GM19035 (cell line): ENCODE data around the gene VAPA.

ENCODE experiments used
- ATAC-seq: cut with Tn5 transposase; IDR thresholded peaks from one replicate; pipeline ENCODE4 v1.9.1; 2021; ENCODE audit not compliant: unreplicated experiment

Gene VAPA

DNA sequence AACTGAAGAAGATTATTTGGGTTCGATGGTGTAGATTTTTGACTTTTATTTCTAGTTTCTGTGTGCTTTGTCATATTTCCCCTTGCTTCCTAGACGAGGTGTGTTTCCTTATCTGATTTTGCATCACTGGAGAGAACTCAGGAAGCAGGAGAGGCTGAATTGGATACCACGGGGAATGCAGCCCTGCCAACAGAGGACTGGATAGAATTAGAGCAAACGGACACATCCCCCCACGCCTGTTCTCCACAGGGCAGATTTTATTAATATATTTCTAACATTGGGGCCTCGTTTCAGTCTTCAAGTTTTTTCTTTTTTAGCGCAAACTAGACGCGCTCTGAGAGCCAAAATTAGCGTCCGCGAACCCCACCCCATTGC is 678 bp upstream of the VAPA start:
- no peak for ATAC-seq

- ATAC-seq = peak; percentile 22
Measured at GRCh38 chr18:9914334-9914583, 443 bp downstream of the VAPA start.

GRCh38 chr18:9914584-9915290 is 921 bp downstream of the VAPA start:
- ATAC-seq = peak; percentile 38

DNA sequence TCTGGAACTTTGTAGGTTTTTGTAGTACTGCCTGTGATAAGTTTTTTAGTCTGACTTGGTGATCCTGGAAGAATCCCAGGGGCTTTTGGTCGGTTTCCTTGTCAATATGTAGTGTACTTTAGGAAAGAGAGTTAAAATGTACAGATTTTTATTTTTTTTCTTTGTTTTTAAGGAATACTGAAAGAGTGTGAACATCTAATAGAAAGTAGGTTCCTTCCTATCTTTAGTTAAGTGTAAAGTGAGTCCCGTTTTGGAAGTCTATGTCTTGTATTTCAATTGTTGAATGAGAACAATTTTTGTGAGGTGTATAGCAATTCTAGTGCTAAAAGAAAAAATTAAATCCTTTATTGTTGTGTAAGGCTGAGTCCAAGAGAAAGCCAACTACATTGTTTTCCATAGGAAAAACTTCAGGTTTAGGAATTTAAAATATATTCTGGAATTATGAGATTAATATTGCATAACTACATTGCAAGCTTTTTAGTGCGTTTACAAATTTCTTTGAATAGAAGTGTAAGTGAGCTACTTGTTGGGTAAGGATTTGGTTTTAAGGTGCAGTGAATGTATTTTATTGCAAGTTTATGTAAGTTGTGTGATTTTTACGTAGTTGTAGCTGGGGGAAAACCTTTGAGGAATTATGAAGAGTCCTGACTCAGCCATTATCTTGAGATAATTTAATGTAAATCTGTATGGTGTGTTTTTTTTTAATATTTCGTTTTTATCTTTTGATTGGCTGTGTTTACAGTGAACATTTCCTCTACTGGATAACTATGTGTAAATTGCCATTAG is 1.7 kb downstream of the VAPA start:
- no peak for ATAC-seq

- ATAC-seq = no peak
Measured at GRCh38 chr18:9916077-9916639, 2.3 kb downstream of the VAPA start.

GRCh38 chr18:9916808-9917207 is 3.0 kb downstream of the VAPA start:
- no peak for ATAC-seq

- ATAC-seq = no peak
Measured at GRCh38 chr18:9918016-9918680, 4.3 kb downstream of the VAPA start.

- no peak for ATAC-seq
Measured at GRCh38 chr18:9919564-9920232, 5.9 kb downstream of the VAPA start.

- ATAC-seq = no peak
Measured at GRCh38 chr18:9922592-9923311, 8.9 kb downstream of the VAPA start.

GRCh38 chr18:9924371-9924943 is 10.6 kb downstream of the VAPA start:
- no peak for ATAC-seq

DNA sequence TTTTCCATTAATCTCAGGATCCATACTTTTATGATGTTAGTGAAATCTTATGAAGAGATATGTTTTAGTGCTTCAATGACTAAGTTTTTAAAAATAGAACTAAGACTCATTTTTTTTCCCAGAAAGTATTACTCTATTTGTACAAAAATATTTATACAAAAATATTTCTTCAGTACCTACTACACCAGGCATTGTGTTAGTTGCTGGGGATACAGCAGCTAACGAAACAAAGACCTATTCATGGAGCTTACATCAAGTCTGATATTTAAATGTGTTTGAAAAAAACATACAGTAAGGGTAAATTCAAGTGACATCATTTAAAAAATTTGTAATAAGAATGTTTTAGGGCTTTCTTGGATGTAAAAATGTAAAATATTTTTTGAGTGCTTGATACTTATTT is 11.6 kb downstream of the VAPA start:
- no peak for ATAC-seq

- no peak for ATAC-seq
Measured at GRCh38 chr18:9925795-9926194, 12.0 kb downstream of the VAPA start.

- ATAC-seq = no peak
Measured at GRCh38 chr18:9926223-9926894, 12.5 kb downstream of the VAPA start.

GRCh38 chr18:9926977-9927376 is 13.2 kb downstream of the VAPA start:
- ATAC-seq = no peak

DNA sequence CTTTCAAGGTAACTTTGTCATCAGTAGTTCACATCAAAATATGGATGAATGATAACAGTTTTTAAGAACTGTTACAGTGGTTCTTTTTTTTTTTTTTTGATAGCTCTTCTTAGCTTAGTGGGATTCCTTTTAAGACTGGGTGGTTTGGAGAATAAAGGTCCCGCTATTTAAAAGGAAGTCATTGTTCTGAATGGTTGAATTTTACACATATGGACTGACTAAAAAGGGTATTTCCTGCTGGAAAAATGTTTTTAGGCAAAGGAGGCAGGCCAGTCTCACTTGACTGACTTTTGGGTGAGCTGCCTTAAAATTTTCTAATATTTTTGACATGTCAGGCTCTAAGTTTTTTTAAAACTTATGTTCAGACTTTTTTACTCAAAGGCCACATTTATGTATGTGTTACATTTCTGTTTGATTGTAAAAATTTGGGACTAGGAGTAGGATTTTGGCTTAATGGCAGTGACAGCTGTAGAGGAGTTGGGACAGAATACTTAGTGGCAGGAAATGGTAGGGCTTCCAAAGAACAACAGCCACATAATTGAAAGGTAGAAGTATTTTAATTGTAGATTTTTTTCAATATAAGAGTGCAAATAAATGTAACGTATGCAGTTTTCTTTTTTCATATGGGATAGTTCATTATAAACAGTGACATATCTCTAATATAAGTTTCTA is 13.7 kb downstream of the VAPA start:
- no peak for ATAC-seq

- no peak for ATAC-seq
Measured at GRCh38 chr18:9928646-9929259, 14.9 kb downstream of the VAPA start.

GRCh38 chr18:9930299-9930884 is 16.6 kb downstream of the VAPA start:
- ATAC-seq = no peak

GRCh38 chr18:9931146-9931545 is 17.3 kb downstream of the VAPA start:
- ATAC-seq = no peak

DNA sequence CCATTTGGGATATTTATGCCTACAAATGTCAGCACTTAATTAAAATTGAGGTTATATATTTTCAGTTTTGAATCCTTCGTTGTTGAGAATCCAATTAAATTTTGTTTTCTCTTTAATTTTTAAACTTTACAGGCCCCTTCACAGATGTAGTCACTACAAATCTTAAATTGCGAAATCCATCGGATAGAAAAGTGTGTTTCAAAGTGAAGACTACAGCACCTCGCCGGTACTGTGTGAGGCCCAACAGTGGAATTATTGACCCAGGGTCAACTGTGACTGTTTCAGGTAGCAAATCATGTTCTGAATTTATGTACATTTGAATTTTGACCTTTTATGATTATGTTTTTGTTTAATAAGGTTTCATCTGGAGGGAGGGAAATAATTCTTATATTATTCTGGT is 17.9 kb downstream of the VAPA start:
- no peak for ATAC-seq
